Measurements from ENCODE around the gene DAGLA.
A peak's percentile ranks its signal among the peaks of the same experiment; 100 is the strongest.

Gene DAGLA

GRCh38 chr11:61780581-61781162, 100.5 kb downstream of the DAGLA start:
- DNase-seq, result no peak

- DNase-seq, result no peak
Observed at GRCh38 chr11:61781585-61781984, 101.4 kb downstream of the DAGLA start.

- DNase-seq, result no peak
Observed at GRCh38 chr11:61782299-61782698, 102.1 kb downstream of the DAGLA start.

DNA sequence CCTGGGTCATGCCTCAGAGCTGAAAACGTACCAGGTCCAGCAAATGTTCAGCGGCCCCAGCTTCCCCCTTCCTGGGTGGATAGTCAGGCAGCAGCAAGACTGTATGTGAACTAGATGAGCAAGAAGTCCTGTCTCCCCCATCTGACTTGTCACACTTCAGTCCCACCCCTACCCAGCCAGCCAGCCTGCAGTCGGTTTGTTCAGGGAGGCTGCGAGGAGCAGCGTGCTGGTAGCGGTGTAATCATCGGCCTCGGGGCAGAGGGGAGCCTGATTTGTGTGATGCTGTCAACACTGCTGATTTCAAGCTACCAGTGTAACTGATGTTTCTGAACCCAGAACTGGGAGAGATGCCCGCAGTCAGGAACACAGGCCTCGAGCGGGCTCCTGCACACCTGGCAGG, 102.7 kb downstream of the DAGLA start:
- no peak for DNase-seq

DNA sequence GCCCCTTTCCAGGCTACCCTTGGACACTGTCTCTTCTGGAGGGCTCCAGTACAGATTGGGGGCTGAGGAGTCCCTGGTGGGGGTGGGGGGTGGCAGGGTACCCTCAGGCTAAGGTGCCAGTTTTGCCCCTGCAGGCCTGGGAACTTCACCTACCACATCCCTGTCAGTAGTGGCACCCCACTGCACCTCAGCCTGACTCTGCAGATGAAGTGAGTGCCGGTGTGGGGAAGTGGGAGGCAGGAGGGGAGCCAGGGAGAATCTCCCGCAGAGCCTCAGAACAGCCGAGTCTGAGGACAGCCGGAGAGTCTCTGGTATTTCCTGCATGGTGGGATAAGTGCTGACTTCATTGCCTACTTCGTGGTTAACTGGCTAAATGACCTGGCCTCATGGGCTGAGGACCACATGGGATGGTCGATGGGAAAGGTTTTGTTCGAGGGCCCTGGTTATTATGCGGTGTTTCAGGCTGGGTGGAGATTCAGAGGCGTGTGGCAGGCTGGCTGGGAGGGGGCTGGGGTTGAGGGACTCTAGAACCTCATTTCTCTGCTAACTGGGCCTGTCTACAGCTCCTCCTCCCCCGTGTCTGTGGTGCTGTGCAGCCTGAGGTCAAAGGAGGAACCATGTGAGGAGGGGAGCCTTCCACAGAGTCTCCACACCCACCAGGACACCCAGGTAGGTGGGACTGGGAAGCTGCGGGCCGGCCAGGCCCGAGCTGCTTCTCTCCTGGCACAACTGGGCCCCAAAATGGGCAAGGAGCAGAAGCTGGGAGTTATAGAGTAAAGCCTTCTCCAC, 103.7 kb downstream of the DAGLA start:
- no peak for DNase-seq

DNA sequence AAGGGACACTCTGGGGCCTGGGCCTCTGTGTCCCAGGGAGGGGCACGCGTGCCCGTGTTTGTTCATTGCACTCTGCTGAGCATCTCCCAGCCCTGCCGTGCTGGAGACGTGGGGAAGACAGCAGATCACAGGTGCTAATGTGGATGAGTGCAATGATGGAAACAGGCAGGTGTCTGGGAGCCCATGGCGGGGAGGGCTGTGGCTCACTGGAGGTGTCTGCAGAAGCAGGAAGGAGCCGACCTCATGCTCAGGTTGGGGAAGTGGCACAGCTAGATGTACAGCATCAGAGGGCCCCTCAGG, 104.3 kb downstream of the DAGLA start:
- DNase-seq, result no peak

- no peak for DNase-seq
Observed at GRCh38 chr11:61785837-61786402, 105.7 kb downstream of the DAGLA start.

DNA sequence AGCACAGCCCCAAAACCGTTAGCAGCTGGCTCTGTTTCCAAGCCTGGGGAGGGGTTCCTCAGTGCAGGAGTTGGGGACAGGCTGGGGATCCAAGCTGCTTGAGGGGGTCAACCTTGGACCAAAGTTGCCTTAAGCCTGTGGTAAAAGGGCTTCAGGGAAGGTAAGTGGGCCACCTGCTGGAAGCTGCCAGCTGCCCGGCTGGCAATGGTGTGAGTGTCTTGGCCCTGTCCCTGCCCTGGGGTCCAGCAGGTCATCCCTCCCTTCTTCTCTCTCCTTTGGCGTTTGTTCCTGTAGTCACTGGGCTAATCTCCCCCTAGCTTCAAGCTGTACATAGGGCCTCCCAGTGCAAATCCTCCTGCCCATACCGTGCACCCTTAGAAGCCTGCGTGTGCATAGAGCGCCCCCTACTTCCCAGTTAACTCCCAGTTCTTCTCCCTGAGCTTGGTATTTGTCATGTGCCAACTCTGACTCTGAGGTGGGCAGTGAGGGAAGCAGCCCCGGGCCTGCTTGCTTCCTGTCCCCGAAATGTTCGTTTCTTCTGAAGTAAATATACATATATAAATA, 107.8 kb downstream of the DAGLA start:
- DNase-seq, result peak; percentile 29 to 53

DNA sequence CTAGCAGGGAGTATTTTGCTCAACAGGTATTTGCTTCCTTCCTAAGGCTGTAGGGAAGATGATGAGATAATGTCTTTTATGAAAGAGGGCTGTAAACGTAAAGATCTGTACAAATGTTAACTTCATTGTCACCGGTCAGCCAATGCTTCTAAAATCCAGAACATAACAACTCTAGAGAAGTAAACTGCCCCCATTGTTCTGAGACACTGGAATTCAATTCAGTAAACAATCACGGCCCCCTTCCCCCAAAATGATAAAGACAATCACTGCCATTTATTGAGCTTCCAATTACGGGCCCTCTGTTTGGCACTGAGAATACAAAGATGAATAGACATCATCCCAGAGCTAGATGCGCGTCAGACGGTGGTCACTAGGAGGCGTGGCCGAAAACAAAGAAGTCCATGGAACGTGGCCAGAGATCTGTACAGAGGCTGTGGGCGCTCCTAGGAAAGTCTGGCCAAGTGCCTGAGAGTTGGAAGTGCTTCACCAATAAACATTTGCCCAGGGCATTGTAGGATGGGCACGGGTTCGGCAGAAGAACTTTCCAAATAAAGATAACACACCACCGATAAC, 111.6 kb downstream of the DAGLA start:
- DNase-seq, result peak; percentile 64 to 75

GRCh38 chr11:61792310-61793082, 112.3 kb downstream of the DAGLA start, which contains the start of the genes FEN1 and TMEM258:
TSS of gene FEN1 (plus strand) at chr11:61792911. CDS start at chr11:61795362, 2,451 bp downstream.
TSS of gene TMEM258 (minus strand) at chr11:61792599. CDS start at chr11:61792558, 41 bp downstream.
- peak; percentile 86 to 93 for DNase-seq

- DNase-seq, result no peak
Observed at GRCh38 chr11:61793083-61793828, 113.1 kb downstream of the DAGLA start.

- DNase-seq, result no peak
Observed at GRCh38 chr11:61793829-61794204, 113.6 kb downstream of the DAGLA start.

DNA sequence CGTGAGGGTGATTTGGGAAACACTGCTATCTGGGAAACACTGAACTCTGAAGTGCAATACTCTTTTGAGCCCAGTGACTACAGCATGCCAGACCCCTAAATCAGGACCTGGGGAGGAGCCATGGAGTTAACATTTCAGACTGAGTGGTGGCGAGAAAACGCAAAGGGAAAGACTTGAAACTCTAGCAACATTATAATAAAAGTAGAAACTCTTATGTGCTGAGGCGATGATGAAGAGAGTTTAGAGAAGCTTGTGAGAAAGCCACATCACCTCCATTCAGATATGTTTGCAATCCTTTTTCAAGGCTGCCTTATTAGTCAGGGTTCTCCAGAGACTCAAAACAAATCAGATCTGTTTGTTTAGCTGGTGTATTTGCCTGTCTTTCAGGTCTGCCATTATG, 114.4 kb downstream of the DAGLA start:
- no peak for DNase-seq

DNA sequence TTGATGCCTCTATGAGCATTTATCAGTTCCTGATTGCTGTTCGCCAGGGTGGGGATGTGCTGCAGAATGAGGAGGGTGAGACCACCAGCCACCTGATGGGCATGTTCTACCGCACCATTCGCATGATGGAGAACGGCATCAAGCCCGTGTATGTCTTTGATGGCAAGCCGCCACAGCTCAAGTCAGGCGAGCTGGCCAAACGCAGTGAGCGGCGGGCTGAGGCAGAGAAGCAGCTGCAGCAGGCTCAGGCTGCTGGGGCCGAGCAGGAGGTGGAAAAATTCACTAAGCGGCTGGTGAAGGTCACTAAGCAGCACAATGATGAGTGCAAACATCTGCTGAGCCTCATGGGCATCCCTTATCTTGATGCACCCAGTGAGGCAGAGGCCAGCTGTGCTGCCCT, 115.3 kb downstream of the DAGLA start:
- DNase-seq, result no peak

GRCh38 chr11:61795876-61796526, 115.8 kb downstream of the DAGLA start:
- no peak for DNase-seq
